Aorta (tissue), 5 donors: ENCODE results near the gene TMEM41B. TPM values are rescaled to one million over a fixed set of nuclear protein-coding genes. Genes with fewer than 3 reads are reported as not detected.

ENCODE experiments used
- ATAC-seq: fragments of 200-7000 bp; cut with Tn5 transposase; one replicate; pipeline ENCODE4 v1.9.1; 2022; ENCODE audit warnings: moderate library complexity; ENCODE audit not compliant: low FRiP score
- DNase-seq, 2 donors: peaks; one replicate each; pipeline ENCODE4 v3.0.0-alpha.2; 2020
- H3K27ac ChIP-seq, 2 donors: one replicate each; pipeline ENCODE4 v1.5.1; 2013; ENCODE audit warnings: low read length in 2 of 2, mild to moderate bottlenecking in 2 of 2, moderate library complexity in 2 of 2, control low read depth in 1 of 2, inconsistent platforms in 1 of 2, low read depth in 1 of 2
- H3K27me3 ChIP-seq, 2 donors: one replicate each; pipeline ENCODE4 v1.6.1; 2013; ENCODE audit warnings: control low read depth in 1 of 2, low read length in 1 of 2, mild to moderate bottlenecking in 1 of 2, moderate library complexity in 1 of 2; ENCODE audit not compliant: insufficient read depth in 2 of 2, control insufficient read depth in 1 of 2
- H3K36me3 ChIP-seq, 2 donors: one replicate each; pipeline ENCODE4 v1.6.1; 2013; ENCODE audit warnings: control low read depth in 1 of 2, low read length in 1 of 2, mild to moderate bottlenecking in 1 of 2; ENCODE audit not compliant: insufficient read depth in 2 of 2, control insufficient read depth in 1 of 2
- H3K4me1 ChIP-seq, 2 donors: one replicate each; pipeline ENCODE4 v1.6.1; 2013; ENCODE audit warnings: low read length in 2 of 2, control low read depth in 1 of 2, mild to moderate bottlenecking in 1 of 2, moderate library complexity in 1 of 2; ENCODE audit not compliant: insufficient read depth in 2 of 2, control insufficient read depth in 1 of 2
- H3K4me3 ChIP-seq, 2 donors: one replicate each; pipeline ENCODE4 v1.5.1; 2013; ENCODE audit warnings: low read length in 2 of 2, control low read depth in 1 of 2, mild to moderate bottlenecking in 1 of 2
- H3K9me3 ChIP-seq: one replicate; pipeline ENCODE4 v1.6.1; 2013; ENCODE audit warnings: mild to moderate bottlenecking, low read length; ENCODE audit not compliant: control insufficient read depth
- WGBS, 2 donors: extraction: QIAGEN DNeasy Blood & Tissue Kit; methylation state at CpG; one replicate each; pipeline ENCODE4 v1.1.7; 2013; 5-methylcytosine and 5-hydroxymethylcytosine counted together
- intact Hi-C, 2 donors: fragments of 100-400 bp; cut with DNase I; formaldehyde crosslinking; loops; one replicate each; pipeline versions ENCODE4 v1.14.2 to v1.15.0; 2022
- polyA plus RNA-seq, 2 donors: library from polyadenylated mRNA; stranded (reverse); fragments of 200-250 nt; gene quantifications; one replicate each; pipeline ENCODE4 v1.2.3, GENCODE V29; 2013
- total RNA-seq, 2 donors: library from RNA; stranded (reverse); fragmentation: NEBNext Ultra II Directional; extraction: Animal tissue kit (Norgen Biotek cat#: 25700); gene quantifications; one replicate each; pipeline ENCODE4 v1.2.1, GENCODE V29; 2021
- donor health status: healthy with polysubstance abuse.
- donor health status: Bipolar disorder and iron deficiency.
- donor health status: DM: no; HTN: no; CAD: no.
- donor health status: DM: no; HTN: no; CAD: no.
- donor health status: DM: yes; HTN: yes; CAD: no.

The TMEM41B gene
- total and polyA plus RNA-seq, 4 donors: 2.3 to 31.4 (median 26.0) TPM

DNA sequence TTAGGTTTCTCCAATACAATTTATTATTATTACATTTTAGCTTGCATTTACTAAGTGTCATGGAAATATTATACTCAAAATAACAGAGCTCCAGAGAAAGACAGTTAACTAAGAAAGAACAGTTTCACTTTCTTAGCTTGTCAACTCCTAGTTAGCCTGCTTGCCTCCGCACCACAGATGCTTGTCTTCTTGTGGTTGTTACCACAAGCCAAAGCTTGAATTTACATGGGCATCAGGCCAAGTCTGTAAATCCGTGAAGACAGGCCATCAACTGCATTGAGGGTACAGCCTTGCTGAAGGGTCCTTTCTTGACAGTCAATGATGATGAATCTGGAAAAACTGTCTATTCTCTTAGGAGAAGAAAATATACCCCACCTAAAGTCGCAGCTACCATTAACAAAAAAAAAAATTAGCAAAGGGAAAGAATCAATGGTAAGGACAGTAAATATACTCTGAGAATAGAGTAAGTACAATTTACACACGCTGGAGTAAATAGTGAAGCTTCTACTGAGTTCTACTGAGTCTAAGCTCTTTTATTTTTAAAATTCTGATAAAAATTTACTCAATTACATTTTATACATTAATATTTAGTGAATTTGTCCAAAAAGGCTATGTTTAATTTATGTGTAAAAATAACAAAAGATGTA, 33.6 kb downstream of the TMEM41B start:
- Histone ChIP-seq H3K9me3 (no peaks in the 10 kb centered on the region), H3K4me3 (no peak overlapping the region), H3K27me3 (no peaks in the 10 kb centered on the region), H3K36me3 (no peaks in the 10 kb centered on the region), H3K27ac (no peak overlapping the region), H3K4me1 (no peaks in the 10 kb centered on the region)
- 35 to 40% methylated on average over 4 of the region's 4 CpGs for WGBS, 2 donors
- ATAC-seq (no peak), DNase-seq (no peak)
- intact Hi-C loops: no loop called here

- intact Hi-C loops: loop anchor here in 1 of 2 donors (5.0 kb wide), 1 partner anchor 35 kb away; the partner anchor contains the start of gene TMEM41B
- no peaks in the 10 kb centered on the region for H3K36me3 ChIP-seq
These were observed 37.2 kb downstream of the TMEM41B start for GRCh38 chr11:9277176-9277575.

DNA sequence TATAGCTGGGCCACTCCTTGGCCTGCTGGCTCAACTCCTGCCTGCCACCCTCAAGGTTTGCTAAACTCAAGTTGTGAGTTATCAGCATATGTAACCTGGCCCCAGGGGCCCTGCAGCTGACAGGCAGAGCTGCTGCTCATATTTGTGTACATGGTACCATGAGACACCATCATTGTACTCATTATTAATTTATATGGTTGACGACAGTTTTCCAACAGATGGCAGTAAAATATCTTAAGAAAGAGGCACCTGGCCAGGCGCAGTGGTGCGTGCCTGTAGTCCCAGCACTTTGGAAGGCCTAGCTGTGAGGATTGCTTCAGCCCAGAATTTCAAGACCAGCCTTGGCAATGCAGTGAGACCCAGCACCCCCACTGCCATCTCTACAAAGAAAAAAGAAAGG, 37.8 kb downstream of the TMEM41B start:
- WGBS, 2 donors: 92 to 97% methylated on average over 3 of the region's 3 CpGs
- ATAC-seq: no peak
- peaks cover 0 to 2% of the 10 kb centered on the region in 2 donors for H3K4me1 ChIP-seq

More at GRCh38 chr11:9277176-9277575, 37.2 kb downstream of the TMEM41B start:
- no peaks in the 10 kb centered on the region for H3K27me3 ChIP-seq
- DNase-seq (no peak), ATAC-seq (no peak)
- no peaks in the 10 kb centered on the region for H3K9me3 ChIP-seq
- WGBS, 2 donors: 90 to 91% methylated on average over 8 of the region's 8 CpGs
- peaks cover 0 to 2% of the 10 kb centered on the region in 2 donors for H3K4me1 ChIP-seq
- no peak overlapping the region for H3K27ac ChIP-seq
- no peak overlapping the region for H3K4me3 ChIP-seq

GRCh38 chr11:9274499-9275258, 39.7 kb downstream of the TMEM41B start:
- ATAC-seq: no peak
- intact Hi-C loops: loop anchor here in 1 of 2 donors (5.0 kb wide), 1 partner anchor 38 kb away; the partner anchor contains the start of gene TMEM41B
- peaks cover 0 to 2% of the 10 kb centered on the region in 2 donors for H3K4me1 ChIP-seq
- H3K9me3 ChIP-seq: no peaks in the 10 kb centered on the region
- 67 to 69% methylated on average over 8 of the region's 8 CpGs for WGBS, 2 donors
- no peaks in the 10 kb centered on the region for H3K27me3 ChIP-seq
- H3K4me3 ChIP-seq: no peak overlapping the region
- no peaks in the 10 kb centered on the region for H3K36me3 ChIP-seq
- no peak for DNase-seq
- no peak overlapping the region for H3K27ac ChIP-seq

More for the DNA sequence above, 37.8 kb downstream of the TMEM41B start:
- no peaks in the 10 kb centered on the region for H3K9me3 ChIP-seq
- H3K36me3 ChIP-seq: no peaks in the 10 kb centered on the region
- DNase-seq: peak in 1 of 2 donors; percentile 54
- intact Hi-C loops: loop anchor here in 1 of 2 donors (5.0 kb wide), 1 partner anchor 36 kb away; the partner anchor contains the start of gene TMEM41B
- no peak overlapping the region for H3K27ac ChIP-seq
- H3K4me3 ChIP-seq: no peak overlapping the region
- H3K27me3 ChIP-seq: no peaks in the 10 kb centered on the region

DNA sequence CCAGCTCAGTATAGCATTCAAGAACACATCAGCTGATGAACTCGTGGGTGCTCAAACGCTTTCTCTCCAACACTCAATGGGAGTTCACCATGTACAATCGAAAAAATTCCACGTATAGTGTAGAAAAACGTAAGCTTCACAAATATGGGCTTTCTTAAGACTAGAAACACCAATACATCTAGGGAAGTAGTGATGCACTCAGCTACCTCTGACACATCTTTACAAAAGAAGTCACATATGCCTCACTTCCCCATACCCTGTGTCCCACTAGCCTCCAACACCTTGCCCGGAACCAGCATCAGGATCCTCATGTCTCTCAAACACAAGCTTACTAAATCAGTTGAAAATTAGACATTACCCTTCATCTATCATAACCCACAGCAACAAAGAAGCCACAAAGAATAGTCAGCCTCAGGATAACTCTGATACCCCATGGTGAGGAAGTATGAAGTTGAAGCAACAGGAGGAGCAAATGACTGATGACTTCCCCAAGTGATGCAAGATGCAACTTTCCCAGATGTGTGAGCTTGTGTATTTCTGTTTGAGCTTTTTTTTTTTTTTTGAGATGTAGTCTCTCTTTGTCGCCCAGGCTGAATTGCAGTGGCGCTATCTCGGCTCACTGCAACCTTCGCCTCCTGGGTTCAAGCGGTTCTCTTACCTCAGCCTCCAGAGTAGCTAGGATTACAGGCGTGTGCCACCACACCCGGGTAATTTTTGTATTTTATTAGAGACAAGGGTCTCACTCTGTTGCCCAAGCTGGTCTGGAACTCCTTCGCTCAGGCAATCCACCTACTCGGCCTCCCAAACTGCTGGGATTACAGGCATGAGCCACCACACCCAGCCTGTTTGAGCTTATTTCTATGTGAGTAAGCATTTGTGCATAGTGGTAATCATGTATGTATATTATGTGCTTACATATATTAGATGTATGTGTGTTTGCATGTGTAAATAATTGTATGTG, 40.7 kb downstream of the TMEM41B start:
- peak in 1 of 2 donors; percentile 56 for DNase-seq
- no peak overlapping the region for H3K27ac ChIP-seq
- H3K36me3 ChIP-seq: no peaks in the 10 kb centered on the region
- intact Hi-C loops: no loop called here
- no peak overlapping the region for H3K4me3 ChIP-seq
- no peak for ATAC-seq
- no peaks in the 10 kb centered on the region for H3K27me3 ChIP-seq
- WGBS, 2 donors: 96% methylated on average over 15 of the region's 15 CpGs
- peaks cover 0 to 2% of the 10 kb centered on the region in 2 donors for H3K4me1 ChIP-seq
- no peaks in the 10 kb centered on the region for H3K9me3 ChIP-seq

GRCh38 chr11:9269492-9270013, 44.8 kb downstream of the TMEM41B start:
- DNase-seq (no peak), ATAC-seq (no peak)
- Histone ChIP-seq H3K4me1 (no peaks in the 10 kb centered on the region), H3K4me3 (no peak overlapping the region), H3K9me3 (no peaks in the 10 kb centered on the region), H3K27ac (no peak overlapping the region), H3K27me3 (no peaks in the 10 kb centered on the region), H3K36me3 (no peaks in the 10 kb centered on the region)
- intact Hi-C loops: loop anchor here in 1 of 2 donors (10.0 kb wide), 1 partner anchor 95 kb away; no protein-coding TSS in a partner anchor
- WGBS, 2 donors: 89 to 94% methylated on average over 2 of the region's 2 CpGs

DNA sequence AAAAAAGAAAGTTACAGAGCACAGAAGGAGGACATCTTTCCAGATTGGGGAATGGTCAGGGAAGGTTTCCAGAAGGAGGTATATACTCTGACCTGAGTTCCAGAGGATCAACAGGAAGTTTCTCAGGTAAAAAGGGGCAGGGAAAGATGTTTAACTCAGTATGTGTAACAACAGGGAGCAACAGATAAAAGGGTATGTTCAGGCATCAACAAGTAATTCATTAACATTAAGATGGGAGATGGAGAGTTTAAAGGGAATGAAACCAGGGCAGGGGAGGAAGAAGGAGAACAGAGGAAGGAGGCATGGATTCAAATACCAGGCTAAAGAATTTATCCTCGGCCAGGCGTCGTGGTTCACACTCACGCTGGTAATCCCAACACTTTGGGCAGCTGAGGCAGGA, 46.7 kb downstream of the TMEM41B start:
- H3K27ac ChIP-seq: no peak overlapping the region
- DNase-seq: no peak

GRCh38 chr11:9266926-9267325, 47.5 kb downstream of the TMEM41B start:
- no peaks in the 10 kb centered on the region for H3K9me3 ChIP-seq
- intact Hi-C loops: loop anchor here in 1 of 2 donors (10.0 kb wide), 1 partner anchor 92 kb away; no protein-coding TSS in a partner anchor
- H3K27ac ChIP-seq: no peak overlapping the region
- WGBS, 2 donors: 96 to 97% methylated on average over 8 of the region's 8 CpGs
- no peak overlapping the region for H3K4me3 ChIP-seq
- no peak for DNase-seq
- H3K27me3 ChIP-seq: no peaks in the 10 kb centered on the region
- no peak for ATAC-seq
- H3K4me1 ChIP-seq: no peaks in the 10 kb centered on the region
- no peaks in the 10 kb centered on the region for H3K36me3 ChIP-seq

More for the DNA sequence above, 46.7 kb downstream of the TMEM41B start:
- Histone ChIP-seq H3K4me1 (no peaks in the 10 kb centered on the region), H3K9me3 (no peaks in the 10 kb centered on the region), H3K4me3 (no peak overlapping the region), H3K36me3 (no peaks in the 10 kb centered on the region), H3K27me3 (no peaks in the 10 kb centered on the region)
- intact Hi-C loops: loop anchor here in 1 of 2 donors (10.0 kb wide), 1 partner anchor 93 kb away; no protein-coding TSS in a partner anchor
- WGBS, 2 donors: 79 to 83% methylated on average over 4 of the region's 4 CpGs
- ATAC-seq: no peak
